Peyer's patch (tissue), 4 donors: ENCODE results near the gene DACH2. TPM values are rescaled to one million over a fixed set of nuclear protein-coding genes. Genes with fewer than 3 reads are reported as not detected.

ENCODE experiments used
- DNase-seq, 3 donors: peaks; one replicate each; pipeline ENCODE4 v3.0.0-alpha.2; 2017 to 2019
- H3K27ac ChIP-seq, 4 donors: fragments of 200-600 bp; sonication (generic); one replicate each; pipeline ENCODE4 v1.5.1; 2016 to 2019
- H3K27me3 ChIP-seq, 2 donors: fragments of 200-600 bp; sonication (generic); one replicate each; pipeline ENCODE4 v1.5.1; 2019
- H3K36me3 ChIP-seq, 3 donors: fragments of 200-600 bp; sonication (generic); one replicate each; pipeline ENCODE4 v1.5.1; 2016 to 2019
- H3K4me1 ChIP-seq, 4 donors: fragments of 200-600 bp; sonication (generic); one replicate each; pipeline ENCODE4 v1.5.1; 2016 to 2019
- H3K4me3 ChIP-seq, 4 donors: fragments of 200-600 bp; sonication (generic); 1 replicate in 3 of 4; 2 replicates in 1 of 4; pipeline ENCODE4 v1.5.1; 2016 to 2019; ENCODE audit warnings: mild to moderate bottlenecking in 1 of 4
- H3K9me3 ChIP-seq, 4 donors: fragments of 200-600 bp; sonication (generic); one replicate each; pipeline ENCODE4 v1.5.1; 2016 to 2019; ENCODE audit warnings: mild to moderate bottlenecking in 1 of 4
- POLR2A ChIP-seq, 2 donors: fragments of 450-650 bp; IDR thresholded peaks; one replicate each; pipeline ENCODE4 v1.5.1; 2017; ENCODE audit warnings: antibody characterized with exemption in 2 of 2, mild to moderate bottlenecking in 2 of 2, moderate library complexity in 2 of 2
- total RNA-seq, 4 donors: library from RNA; depleted of rRNA; stranded (reverse); fragments of >200 nt; gene quantifications; one replicate each; pipeline ENCODE4 v1.1.0, GENCODE V29; 2016
- TF ChIP-seq, protein P1 (sequence below), 6 experiments: fragments of 450-650 bp in 4 of 6; fragments of 200-600 bp in 2 of 6; sonication (generic) in 1 of 6; IDR thresholded peaks; one replicate each; pipeline ENCODE4 v1.5.1; 2017 to 2019; ENCODE audit warnings: antibody characterized with exemption in 6 of 6, mild to moderate bottlenecking in 3 of 6, moderate library complexity in 1 of 6

The DACH2 gene
- total RNA-seq, 4 donors from 2014 or later = 5.0 TPM; not detected in 3

DNA sequence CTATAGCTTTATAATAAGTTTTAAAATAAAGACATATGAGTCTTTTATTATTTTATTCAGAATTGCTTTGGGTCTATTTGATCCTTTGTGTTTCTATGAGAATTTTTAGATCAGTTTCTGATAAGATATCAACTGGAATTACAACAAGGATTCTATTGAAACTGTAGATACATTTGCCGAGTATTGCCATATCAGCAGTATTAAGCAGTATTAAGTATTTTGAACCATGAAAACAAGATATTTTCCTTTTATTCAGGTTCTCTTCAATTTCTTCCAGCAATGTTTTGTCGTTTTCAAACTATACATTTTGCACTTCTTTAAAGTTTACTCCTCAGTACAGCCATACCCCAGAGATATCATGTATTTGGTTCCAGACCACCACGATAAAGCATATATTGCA lies 598.8 kb downstream of the DACH2 start:
- Histone ChIP-seq H3K4me3 (no peak overlapping the region), H3K4me1 (no peaks in the 10 kb centered on the region), H3K27ac (no peak overlapping the region), H3K27me3 (no peaks in the 10 kb centered on the region), H3K9me3 (no peaks in the 10 kb centered on the region), H3K36me3 (no peaks in the 10 kb centered on the region)
- TF ChIP-seq POLR2A (IDR thresholded peaks at IDR 0.05) = no peak
- TF ChIP-seq, protein P1, sequence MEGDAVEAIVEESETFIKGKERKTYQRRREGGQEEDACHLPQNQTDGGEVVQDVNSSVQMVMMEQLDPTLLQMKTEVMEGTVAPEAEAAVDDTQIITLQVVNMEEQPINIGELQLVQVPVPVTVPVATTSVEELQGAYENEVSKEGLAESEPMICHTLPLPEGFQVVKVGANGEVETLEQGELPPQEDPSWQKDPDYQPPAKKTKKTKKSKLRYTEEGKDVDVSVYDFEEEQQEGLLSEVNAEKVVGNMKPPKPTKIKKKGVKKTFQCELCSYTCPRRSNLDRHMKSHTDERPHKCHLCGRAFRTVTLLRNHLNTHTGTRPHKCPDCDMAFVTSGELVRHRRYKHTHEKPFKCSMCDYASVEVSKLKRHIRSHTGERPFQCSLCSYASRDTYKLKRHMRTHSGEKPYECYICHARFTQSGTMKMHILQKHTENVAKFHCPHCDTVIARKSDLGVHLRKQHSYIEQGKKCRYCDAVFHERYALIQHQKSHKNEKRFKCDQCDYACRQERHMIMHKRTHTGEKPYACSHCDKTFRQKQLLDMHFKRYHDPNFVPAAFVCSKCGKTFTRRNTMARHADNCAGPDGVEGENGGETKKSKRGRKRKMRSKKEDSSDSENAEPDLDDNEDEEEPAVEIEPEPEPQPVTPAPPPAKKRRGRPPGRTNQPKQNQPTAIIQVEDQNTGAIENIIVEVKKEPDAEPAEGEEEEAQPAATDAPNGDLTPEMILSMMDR (IDR thresholded peaks at IDR 0.05) = no peak
- DNase-seq = no peak

DNA sequence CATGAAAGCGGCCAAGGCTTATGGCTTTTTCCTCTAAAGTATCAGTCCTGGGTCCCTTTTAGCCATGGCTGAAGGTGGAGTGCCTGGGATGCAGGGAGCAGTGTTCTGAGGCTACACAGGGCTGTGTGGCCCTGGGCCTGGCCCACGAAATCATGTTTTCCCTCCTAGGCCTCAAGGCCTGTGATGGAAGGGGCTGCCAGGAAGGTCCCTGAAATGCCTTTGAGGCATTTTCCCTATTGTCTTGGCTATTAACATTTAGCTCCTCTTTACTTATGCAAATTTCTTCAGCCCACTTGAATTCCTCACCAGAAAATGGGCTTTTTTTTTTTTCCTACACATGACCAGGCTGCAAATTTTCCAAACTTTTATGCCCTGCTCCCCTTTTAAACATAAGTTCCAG lies 657.0 kb downstream of the DACH2 start:
- H3K27me3 ChIP-seq = no peaks in the 10 kb centered on the region
- no peak overlapping the region for H3K27ac ChIP-seq
- no peaks in the 10 kb centered on the region for H3K36me3 ChIP-seq
- no peak overlapping the region for H3K4me3 ChIP-seq
- DNase-seq = no peak
- no peaks in the 10 kb centered on the region for H3K4me1 ChIP-seq
- TF ChIP-seq, protein P1 (IDR thresholded peaks at IDR 0.05) = no peak
- no peak for TF ChIP-seq POLR2A (IDR thresholded peaks at IDR 0.05)
- H3K9me3 ChIP-seq = no peaks in the 10 kb centered on the region

GRCh38 chrX:86806786-86807185 lies 658.5 kb downstream of the DACH2 start:
- no peak for DNase-seq
- H3K9me3 ChIP-seq = no peaks in the 10 kb centered on the region
- no peak overlapping the region for H3K27ac ChIP-seq
- no peaks in the 10 kb centered on the region for H3K4me1 ChIP-seq
- TF ChIP-seq POLR2A (IDR thresholded peaks at IDR 0.05) = no peak
- TF ChIP-seq, protein P1 (IDR thresholded peaks at IDR 0.05) = no peak
- no peaks in the 10 kb centered on the region for H3K36me3 ChIP-seq
- H3K27me3 ChIP-seq = no peaks in the 10 kb centered on the region
- H3K4me3 ChIP-seq = no peak overlapping the region

DNA sequence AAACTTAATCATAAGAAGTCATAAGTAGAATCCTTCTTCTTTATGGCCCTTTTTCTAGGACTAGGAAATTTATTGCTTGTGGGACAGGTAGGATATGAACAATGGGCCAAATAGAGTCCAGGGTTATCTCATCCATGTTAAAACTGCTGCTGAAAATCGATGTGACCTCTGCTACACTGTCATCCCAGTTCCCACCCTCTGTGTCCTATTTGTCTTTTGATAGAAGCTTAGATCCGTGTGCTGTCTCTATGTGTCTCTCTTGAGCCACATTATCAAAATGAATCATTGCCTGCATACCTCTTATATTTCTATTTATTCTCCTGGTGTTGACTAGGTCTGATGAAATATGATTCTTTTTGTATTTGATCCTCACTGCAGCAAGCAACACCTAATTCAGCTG lies 661.4 kb downstream of the DACH2 start:
- H3K4me3 ChIP-seq = no peak overlapping the region
- H3K4me1 ChIP-seq = no peaks in the 10 kb centered on the region
- TF ChIP-seq, protein P1 (IDR thresholded peaks at IDR 0.05) = no peak
- TF ChIP-seq POLR2A (IDR thresholded peaks at IDR 0.05) = no peak
- no peaks in the 10 kb centered on the region for H3K27me3 ChIP-seq
- no peaks in the 10 kb centered on the region for H3K9me3 ChIP-seq
- DNase-seq = no peak
- no peak overlapping the region for H3K27ac ChIP-seq
- H3K36me3 ChIP-seq = no peaks in the 10 kb centered on the region

- H3K4me3 ChIP-seq = no peak overlapping the region
- H3K27ac ChIP-seq = no peak overlapping the region
- no peak for TF ChIP-seq POLR2A (IDR thresholded peaks at IDR 0.05)
- TF ChIP-seq, protein P1 (IDR thresholded peaks at IDR 0.05) = no peak
- no peaks in the 10 kb centered on the region for H3K27me3 ChIP-seq
- H3K36me3 ChIP-seq = no peaks in the 10 kb centered on the region
- no peaks in the 10 kb centered on the region for H3K4me1 ChIP-seq
- no peak for DNase-seq
- H3K9me3 ChIP-seq = no peaks in the 10 kb centered on the region
Measured at GRCh38 chrX:86829786-86830185, 681.5 kb downstream of the DACH2 start.

DNA sequence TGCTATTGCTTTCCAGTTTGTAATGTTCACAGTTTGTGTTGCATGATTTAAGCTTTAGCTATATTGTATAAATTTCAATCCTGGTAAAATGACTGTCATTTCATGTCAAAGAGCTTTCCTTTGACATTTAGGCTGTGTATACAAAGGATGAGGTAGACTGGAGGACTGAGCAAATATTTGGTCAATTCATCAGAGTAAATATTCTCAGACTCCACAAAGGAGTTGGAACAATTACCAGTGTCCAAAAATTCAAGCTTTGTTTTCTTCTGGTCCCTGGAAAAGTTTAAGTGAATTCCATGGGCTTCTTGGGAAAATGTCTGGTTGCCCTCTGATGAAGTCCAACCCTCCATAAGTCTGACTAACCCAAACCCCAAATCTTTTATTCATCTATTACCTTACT lies 682.4 kb downstream of the DACH2 start:
- H3K4me1 ChIP-seq = no peaks in the 10 kb centered on the region
- no peak for DNase-seq
- no peaks in the 10 kb centered on the region for H3K36me3 ChIP-seq
- no peaks in the 10 kb centered on the region for H3K9me3 ChIP-seq
- no peak overlapping the region for H3K4me3 ChIP-seq
- TF ChIP-seq, protein P1 (IDR thresholded peaks at IDR 0.05) = no peak
- no peak for TF ChIP-seq POLR2A (IDR thresholded peaks at IDR 0.05)
- H3K27me3 ChIP-seq = no peaks in the 10 kb centered on the region
- no peak overlapping the region for H3K27ac ChIP-seq
